Motor neuron (in vitro differentiated cells): ENCODE measurements around the gene AKAP8L. TPM values are rescaled to one million over a fixed set of nuclear protein-coding genes. Genes with fewer than 3 reads are reported as not detected.

ENCODE experiments used
- ATAC-seq, 8 experiments: fragments of 200-7000 bp; cut with Tn5 transposase; replicated peaks in 6 of 8; 2 replicates each; pipeline ENCODE4 v1.8.0; 2021; ENCODE audit warnings: mild to moderate bottlenecking in 8 of 8, moderate library complexity in 8 of 8
- H3K27ac ChIP-seq, 2 donors: fragments of 250-450 bp; sonication (Bioruptor Pico); 2 replicates each; pipeline ENCODE4 v1.9.0; 2021; ENCODE audit warnings: antibody characterized with exemption in 2 of 2, mild to moderate bottlenecking in 2 of 2, moderate library complexity in 1 of 2
- H3K4me1 ChIP-seq, 2 donors: fragments of 250-450 bp; sonication (Bioruptor Pico); replicated peaks in 1 of 2; 2 replicates each; pipeline ENCODE4 v1.6.1; 2021; ENCODE audit warnings: antibody characterized with exemption in 2 of 2, mild to moderate bottlenecking in 2 of 2, moderate library complexity in 1 of 2
- H3K4me3 ChIP-seq, 5 donors: fragments of 250-450 bp; sonication (Bioruptor Pico); 2 replicates each; pipeline ENCODE4 v1.9.0; 2021; ENCODE audit warnings: antibody characterized with exemption in 5 of 5, mild to moderate bottlenecking in 5 of 5, moderate library complexity in 4 of 5
- WGBS, 10 experiments: fragments of 450-650 bp; shearing (Covaris generic); methylation state at CpG; one replicate each; pipeline ENCODE4 v1.0.0; 2022; 5-methylcytosine and 5-hydroxymethylcytosine counted together
- in situ Hi-C, 9 experiments: fragments of 400-800 bp; cut with MboI; loops; one replicate each; pipeline ENCODE4 v1.15.0; 2021; ENCODE audit warnings: low sequenced_read_pairs in 9 of 9, low pct_unique_long_range_greater_than_20kb in 2 of 9; ENCODE audit not compliant: unreplicated experiment in 9 of 9
- total RNA-seq, 8 experiments: library from RNA; unstranded; fragments of 300-600 nt; gene quantifications; 2 replicates each; pipeline versions ENCODE4 v1.2.3 to v1.2.4, GENCODE V29; 2022

Gene AKAP8L
- total RNA-seq, 8 experiments from 2014 or later: 71.1 to 147 (median 108) TPM

DNA sequence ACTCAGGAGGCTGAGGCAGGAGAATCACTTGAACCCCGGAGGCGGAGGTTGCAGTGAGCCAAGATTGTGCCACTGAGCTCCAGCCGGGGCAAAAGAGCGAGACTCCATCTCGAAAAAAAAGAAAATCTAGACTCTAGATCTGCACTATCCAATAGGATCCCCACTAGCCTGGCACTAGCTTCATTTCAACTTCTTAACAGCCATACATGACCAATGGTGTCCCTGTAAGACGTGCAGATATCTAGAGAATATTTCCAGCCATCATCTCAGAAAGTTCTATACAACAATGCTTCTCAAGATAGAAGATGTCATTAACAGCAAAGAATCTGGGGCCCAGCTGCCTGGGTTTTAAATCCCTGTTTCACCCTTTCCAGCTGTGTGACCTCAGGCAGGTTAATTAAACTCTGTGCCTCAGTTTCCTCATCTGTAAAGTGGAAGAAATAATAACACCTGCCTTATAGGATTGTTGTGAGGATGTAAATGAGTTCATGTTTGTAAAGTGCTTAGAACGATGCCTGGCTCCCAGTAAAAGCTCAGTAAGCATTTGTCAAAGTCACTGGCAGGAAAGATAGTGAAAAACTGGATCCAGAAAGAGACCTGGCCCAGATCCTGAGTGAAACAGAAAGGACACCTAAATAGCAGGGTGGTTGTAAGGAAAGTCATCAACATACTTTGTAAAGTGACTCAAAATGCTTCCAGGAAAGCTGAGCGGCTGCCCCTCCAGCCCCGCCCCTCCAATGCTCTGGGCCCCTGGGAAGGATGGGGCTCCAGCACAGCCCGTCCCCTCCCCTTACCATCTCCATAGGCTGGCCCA is 17.4 kb upstream of the AKAP8L start:
- Histone ChIP-seq H3K4me1 (peaks cover 3 to 5% of the 10 kb centered on the region in 2 donors), H3K4me3 (no peak overlapping the region), H3K27ac (no peak overlapping the region)
- in situ Hi-C loops: no loop called here
- 0 to 100% (median 62%) methylated on average over 1 to 7 of the region's 10 CpGs; no CpG with 5 or more reads in 4 of the 10 experiments for WGBS, 10 experiments
- peak in 1 of 8 experiments; percentile 11 for ATAC-seq

- Histone ChIP-seq H3K27ac (no peak overlapping the region), H3K4me1 (peaks cover 9 to 10% of the 10 kb centered on the region in 2 donors), H3K4me3 (peak overlapping the region; percentile 46 to 86 (median 60))
- in situ Hi-C loops: no loop called here
- no peak for ATAC-seq
- whole genome bisulfite sequencing, 10 experiments: 0 to 88% (median 71%) methylated on average over 1 to 5 of the region's 8 CpGs; no CpG with 5 or more reads in 6 of the 10 experiments
Measured at GRCh38 chr19:15433519-15434069, 14.8 kb upstream of the AKAP8L start.

GRCh38 chr19:15432629-15433518 is 14.1 kb upstream of the AKAP8L start:
- Histone ChIP-seq H3K4me1 (peaks cover 9 to 10% of the 10 kb centered on the region in 2 donors), H3K27ac (peak overlapping the region; percentile 67 to 78), H3K4me3 (peak overlapping the region; percentile 46 to 86 (median 60))
- 0 to 13% (median 2%) methylated on average over 1 to 7 of the region's 75 CpGs; no CpG with 5 or more reads in 6 of the 10 experiments for WGBS, 10 experiments
- peak; percentile 74 to 87 (median 86) for ATAC-seq
- in situ Hi-C loops: no loop called here

DNA sequence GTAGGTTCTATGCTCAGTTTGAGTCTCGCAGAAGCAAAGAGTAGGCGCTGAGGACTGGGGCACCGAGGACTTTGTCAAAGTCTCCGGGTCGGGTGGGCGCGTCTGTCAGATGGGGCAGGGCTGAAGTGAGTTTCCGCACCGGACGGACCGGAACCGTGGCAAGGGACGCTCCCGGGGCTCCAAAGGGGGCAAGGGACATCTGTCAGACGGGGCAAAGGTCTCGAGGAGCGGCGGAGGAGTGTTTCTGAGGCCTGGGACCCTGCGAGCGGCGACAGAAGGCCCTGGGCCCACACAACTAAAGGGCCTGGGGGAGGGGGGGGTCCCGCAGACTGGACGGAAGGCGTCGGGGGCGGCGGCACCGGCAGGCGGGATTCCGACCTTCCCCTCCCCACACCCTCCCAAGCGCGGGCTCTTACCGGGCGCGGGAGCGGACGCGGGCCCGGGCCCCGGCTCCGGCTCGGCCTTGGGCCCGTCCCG is 13.3 kb upstream of the AKAP8L start:
- WGBS, 10 experiments: 0 to 2% (median 0%) methylated on average over 2 to 11 of the region's 44 CpGs; no CpG with 5 or more reads in 6 of the 10 experiments
- peak overlapping the region; percentile 67 to 78 for H3K27ac ChIP-seq
- peaks cover 9 to 10% of the 10 kb centered on the region in 2 donors for H3K4me1 ChIP-seq
- ATAC-seq: peak; percentile 1 to 25 (median 8)
- peak overlapping the region; percentile 46 to 86 (median 60) for H3K4me3 ChIP-seq
- in situ Hi-C loops: no loop called here

- Histone ChIP-seq H3K4me3 (peak overlapping the region; percentile 46 to 86 (median 60)), H3K27ac (peak overlapping the region; percentile 67 to 78), H3K4me1 (peaks cover 9 to 10% of the 10 kb centered on the region in 2 donors)
- ATAC-seq: peak in 2 of 8 experiments; percentile 2 to 7
- WGBS, 10 experiments: 0 to 30% (median 0%) methylated on average over 1 to 7 of the region's 7 CpGs; no CpG with 5 or more reads in 3 of the 10 experiments
- in situ Hi-C loops: no loop called here
Measured at GRCh38 chr19:15431396-15432017, 12.7 kb upstream of the AKAP8L start.

DNA sequence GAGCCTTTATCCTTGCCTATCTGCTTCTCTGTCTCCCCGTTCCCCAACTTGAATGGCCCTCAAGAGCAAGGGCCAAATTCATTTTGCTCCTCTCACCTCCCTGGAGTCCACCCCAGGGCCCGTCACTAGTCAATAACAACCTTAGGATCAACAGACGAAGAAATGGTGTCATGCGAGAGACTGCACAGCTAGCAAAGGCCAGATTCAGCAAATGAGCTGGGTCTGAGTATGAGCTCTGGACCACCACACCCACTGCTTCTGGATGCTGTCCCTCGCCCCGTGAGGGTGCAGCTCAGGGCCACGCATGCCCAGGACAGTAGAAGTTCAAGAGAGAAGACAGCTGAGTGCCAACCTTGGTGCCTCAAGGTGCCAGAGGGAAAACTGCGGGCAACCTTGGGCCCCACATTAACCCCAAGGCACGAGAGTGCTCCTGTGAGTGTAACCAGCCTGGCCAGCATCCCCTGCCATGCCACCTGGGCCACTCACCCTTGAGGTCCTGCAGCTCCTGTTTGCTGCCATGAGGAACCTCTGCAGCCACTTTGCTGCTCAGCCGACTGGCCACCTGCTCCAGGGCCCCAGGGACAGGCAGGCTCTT is 11.8 kb upstream of the AKAP8L start:
- WGBS, 10 experiments: 0 to 97% (median 89%) methylated on average over 1 to 6 of the region's 10 CpGs; no CpG with 5 or more reads in 2 of the 10 experiments
- Histone ChIP-seq H3K27ac (no peak overlapping the region), H3K4me1 (peaks cover 9 to 10% of the 10 kb centered on the region in 2 donors), H3K4me3 (peak overlapping the region in 1 of 5 donors; percentile 60)
- no peak for ATAC-seq
- in situ Hi-C loops: no loop called here

DNA sequence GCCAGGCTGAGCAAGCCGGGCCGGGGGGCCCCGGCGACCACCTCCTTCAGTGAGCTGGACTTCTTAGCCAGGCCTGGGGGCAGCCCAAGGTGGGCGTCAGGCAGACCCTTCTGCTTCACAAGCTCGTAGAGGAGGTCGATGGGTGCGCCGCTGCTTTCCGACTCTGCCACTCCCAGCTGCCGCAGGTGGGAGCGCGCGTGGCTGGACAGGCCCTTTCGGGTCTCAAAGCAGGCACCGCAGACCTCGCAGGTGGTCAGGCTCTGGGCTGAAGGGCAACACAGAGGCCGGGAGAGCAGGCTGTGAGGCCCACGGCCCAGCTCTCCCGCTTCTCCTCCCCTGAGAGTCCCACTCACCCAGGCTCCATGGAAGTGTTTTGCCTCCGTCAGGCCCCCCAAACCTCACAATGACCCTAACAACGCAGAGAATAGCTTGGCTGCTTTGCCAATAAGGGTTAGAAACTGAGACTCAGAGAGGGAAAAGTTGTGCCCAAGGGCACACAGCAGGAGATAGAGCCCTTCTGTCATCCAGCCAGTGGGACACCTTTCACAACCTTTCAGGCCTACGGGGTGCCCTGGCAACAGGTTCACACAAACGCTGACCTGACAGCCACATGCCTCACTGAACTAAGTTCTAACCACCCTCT is 11.2 kb upstream of the AKAP8L start:
- in situ Hi-C loops: no loop called here

GRCh38 chr19:15428956-15429824 is 10.4 kb upstream of the AKAP8L start:
- no peak overlapping the region for H3K4me3 ChIP-seq
- peaks cover 9 to 10% of the 10 kb centered on the region in 2 donors for H3K4me1 ChIP-seq
- no peak for ATAC-seq
- H3K27ac ChIP-seq: no peak overlapping the region
- WGBS, 10 experiments: no CpG with 5 or more reads among the region's 22 CpGs
- in situ Hi-C loops: no loop called here

More for the DNA sequence above, 11.2 kb upstream of the AKAP8L start:
- Histone ChIP-seq H3K27ac (no peak overlapping the region), H3K4me1 (peaks cover 9 to 10% of the 10 kb centered on the region in 2 donors), H3K4me3 (no peak overlapping the region)
- no peak for ATAC-seq
- WGBS, 10 experiments: 70 to 100% (median 80%) methylated on average over 2 to 12 of the region's 24 CpGs; no CpG with 5 or more reads in 5 of the 10 experiments

DNA sequence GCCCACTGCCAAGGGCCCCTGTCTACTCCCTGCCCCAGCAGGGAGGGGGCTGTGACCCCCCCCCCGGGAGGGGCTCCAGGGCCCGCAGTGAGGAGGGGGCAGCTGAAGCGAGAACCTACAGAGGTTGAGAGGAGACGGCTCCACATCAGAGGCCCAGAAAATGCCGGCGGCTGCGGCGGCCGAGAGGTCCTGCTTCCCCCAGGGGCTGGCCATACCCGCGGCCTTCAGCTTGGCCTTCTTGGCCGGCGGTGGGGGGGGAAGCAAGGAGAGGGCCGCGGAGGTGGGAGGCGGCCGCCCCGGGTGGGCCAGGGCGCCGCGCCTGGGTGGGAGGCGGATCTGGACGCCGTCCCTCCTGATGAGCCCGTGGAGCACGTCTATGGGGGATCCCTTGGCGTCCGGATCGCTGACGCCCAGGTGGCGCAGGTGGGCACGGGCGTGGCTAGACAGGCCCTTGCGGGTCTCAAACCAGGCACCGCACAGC is 9.2 kb upstream of the AKAP8L start:
- H3K27ac ChIP-seq: no peak overlapping the region
- WGBS, 10 experiments: 93% methylated on average over 6 of the region's 35 CpGs; no CpG with 5 or more reads in 9 of the 10 experiments
- H3K4me3 ChIP-seq: no peak overlapping the region
- peaks cover 9 to 10% of the 10 kb centered on the region in 2 donors for H3K4me1 ChIP-seq
- ATAC-seq: no peak
- in situ Hi-C loops: no loop called here

DNA sequence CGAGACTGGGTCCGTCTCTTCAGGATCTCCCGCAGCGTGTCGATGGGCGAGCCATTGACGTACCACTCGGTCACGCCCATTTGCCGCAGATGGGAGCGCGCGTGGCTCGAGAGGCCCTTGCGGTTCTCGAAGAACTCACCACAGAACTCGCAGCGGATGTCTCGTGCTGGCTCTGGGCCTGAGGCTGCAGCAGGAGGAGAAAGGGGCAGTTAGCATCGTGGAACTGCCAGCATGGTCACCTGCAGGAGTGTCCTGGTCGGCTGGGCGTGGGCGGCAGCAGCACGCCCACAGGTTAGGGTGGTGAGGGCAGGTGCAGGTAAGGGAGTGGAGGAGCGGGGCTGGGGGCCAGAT is 8.5 kb upstream of the AKAP8L start:
- in situ Hi-C loops: no loop called here
- Histone ChIP-seq H3K27ac (no peak overlapping the region), H3K4me3 (no peak overlapping the region), H3K4me1 (peaks cover 9 to 10% of the 10 kb centered on the region in 2 donors)
- 97% methylated on average over 12 to 14 of the region's 25 CpGs; no CpG with 5 or more reads in 8 of the 10 experiments for WGBS, 10 experiments
- ATAC-seq: no peak
